Measurements from ENCODE around the gene PCID2. TPM values are rescaled to one million over a fixed set of nuclear protein-coding genes. Genes with fewer than 3 reads are reported as not detected.

PCID2 gene
- total RNA-seq, 4 donors from 2014 or later, result 24.9 to 42.1 (median 36.8) TPM

DNA sequence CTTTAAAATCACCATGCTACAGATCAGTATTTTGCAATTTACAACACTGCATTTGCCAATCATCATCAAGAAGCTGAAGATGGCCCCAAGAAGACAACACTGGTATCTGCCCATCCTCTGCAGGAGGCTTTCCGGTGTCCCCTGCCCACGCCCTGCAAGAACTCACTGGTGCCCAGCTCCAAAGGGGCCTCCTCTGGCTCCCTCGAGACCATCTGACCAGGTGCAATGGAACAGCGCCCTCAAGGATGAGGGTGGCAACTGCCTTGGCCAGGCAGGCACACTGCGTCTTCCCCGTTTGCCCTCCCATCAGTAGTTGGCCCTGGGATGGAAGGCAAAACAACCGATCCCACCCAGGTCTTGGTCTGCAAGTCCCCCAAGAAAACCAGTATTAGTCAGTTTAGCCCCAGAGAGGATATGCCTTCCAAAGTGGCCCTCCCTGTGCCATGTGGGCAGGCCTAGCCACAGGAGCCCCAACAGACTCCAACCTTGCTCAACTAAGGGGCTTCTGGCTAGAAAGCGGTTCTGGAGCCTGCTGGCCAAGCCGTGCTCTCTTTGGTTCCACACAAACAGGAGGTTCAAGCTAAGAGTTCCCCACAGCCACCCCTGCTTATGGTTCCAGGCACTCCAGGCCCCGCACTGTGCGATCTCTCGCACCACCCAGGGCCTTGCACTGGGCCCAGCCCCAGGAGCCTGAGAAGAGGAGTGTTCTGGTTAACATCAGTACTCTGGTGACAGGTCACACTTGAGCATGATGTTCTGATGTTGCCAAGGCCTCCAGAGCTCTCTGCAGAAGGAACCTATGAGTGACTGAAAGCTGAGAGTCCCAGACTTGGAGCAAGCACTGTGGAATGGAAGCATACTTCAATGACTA lies 4.7 kb downstream of the PCID2 start:
- H3K36me3 ChIP-seq, result peaks cover 0 to 14% (median 0%) of the 10 kb centered on the region in 3 donors
- no peak overlapping the region for H3K4me3 ChIP-seq
- no peak for DNase-seq
- peaks cover 0 to 29% (median 10%) of the 10 kb centered on the region in 4 donors for H3K4me1 ChIP-seq
- TF ChIP-seq, protein P1, sequence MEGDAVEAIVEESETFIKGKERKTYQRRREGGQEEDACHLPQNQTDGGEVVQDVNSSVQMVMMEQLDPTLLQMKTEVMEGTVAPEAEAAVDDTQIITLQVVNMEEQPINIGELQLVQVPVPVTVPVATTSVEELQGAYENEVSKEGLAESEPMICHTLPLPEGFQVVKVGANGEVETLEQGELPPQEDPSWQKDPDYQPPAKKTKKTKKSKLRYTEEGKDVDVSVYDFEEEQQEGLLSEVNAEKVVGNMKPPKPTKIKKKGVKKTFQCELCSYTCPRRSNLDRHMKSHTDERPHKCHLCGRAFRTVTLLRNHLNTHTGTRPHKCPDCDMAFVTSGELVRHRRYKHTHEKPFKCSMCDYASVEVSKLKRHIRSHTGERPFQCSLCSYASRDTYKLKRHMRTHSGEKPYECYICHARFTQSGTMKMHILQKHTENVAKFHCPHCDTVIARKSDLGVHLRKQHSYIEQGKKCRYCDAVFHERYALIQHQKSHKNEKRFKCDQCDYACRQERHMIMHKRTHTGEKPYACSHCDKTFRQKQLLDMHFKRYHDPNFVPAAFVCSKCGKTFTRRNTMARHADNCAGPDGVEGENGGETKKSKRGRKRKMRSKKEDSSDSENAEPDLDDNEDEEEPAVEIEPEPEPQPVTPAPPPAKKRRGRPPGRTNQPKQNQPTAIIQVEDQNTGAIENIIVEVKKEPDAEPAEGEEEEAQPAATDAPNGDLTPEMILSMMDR (IDR thresholded peaks at IDR 0.05), result no peak
- TF ChIP-seq POLR2A (IDR thresholded peaks at IDR 0.05), result no peak
- no peak overlapping the region for H3K27ac ChIP-seq
- H3K27me3 ChIP-seq, result no peaks in the 10 kb centered on the region
- no peaks in the 10 kb centered on the region for H3K9me3 ChIP-seq

DNA sequence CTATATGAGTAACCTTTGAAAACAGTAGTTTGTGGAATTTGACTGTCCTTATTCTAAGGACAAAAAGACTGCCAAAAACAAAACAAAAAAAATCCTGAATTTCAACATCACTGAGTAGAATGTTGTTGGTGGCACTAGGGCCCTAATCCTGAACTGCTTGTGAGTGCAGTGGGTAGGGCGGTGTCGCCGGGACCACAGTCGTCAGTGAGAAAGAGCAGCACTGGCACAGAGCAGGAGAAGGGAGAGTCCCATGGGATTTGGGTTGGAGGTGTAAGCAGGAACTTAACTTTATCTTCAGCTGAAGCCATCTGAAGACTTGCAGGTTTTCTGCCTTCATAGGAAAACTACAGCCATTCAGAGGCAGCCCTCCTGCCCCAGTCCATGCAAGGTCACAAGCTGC lies 5.6 kb downstream of the PCID2 start:
- no peaks in the 10 kb centered on the region for H3K27me3 ChIP-seq
- peaks cover 0 to 22% (median 0%) of the 10 kb centered on the region in 3 donors for H3K36me3 ChIP-seq
- DNase-seq, result no peak
- no peak overlapping the region for H3K4me3 ChIP-seq
- H3K9me3 ChIP-seq, result no peaks in the 10 kb centered on the region
- H3K27ac ChIP-seq, result no peak overlapping the region
- H3K4me1 ChIP-seq, result peaks cover 0 to 29% (median 9%) of the 10 kb centered on the region in 4 donors
- TF ChIP-seq POLR2A (IDR thresholded peaks at IDR 0.05), result no peak
- TF ChIP-seq, protein P1 (IDR thresholded peaks at IDR 0.05), result no peak

DNA sequence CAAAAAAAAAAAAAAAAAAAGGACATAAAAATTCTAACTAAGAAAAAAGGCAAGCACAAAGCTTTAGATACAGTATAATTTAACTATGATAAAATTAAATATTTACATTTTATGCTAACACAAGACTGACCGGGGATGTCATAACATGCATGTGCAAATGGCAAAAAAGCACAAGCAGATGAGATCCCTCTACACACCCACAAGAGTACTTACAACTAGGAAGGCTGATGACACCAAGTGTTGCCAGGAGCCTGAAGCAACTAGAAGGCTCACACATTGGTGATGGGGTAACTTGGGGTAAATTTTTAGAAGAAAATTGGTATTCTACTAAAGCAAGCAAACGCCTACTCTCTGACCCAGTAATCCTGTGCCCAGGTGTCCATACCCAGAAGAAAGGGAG lies 6.7 kb downstream of the PCID2 start:
- Histone ChIP-seq H3K4me3 (no peak overlapping the region), H3K36me3 (peaks cover 0 to 33% (median 0%) of the 10 kb centered on the region in 3 donors), H3K9me3 (no peaks in the 10 kb centered on the region), H3K27me3 (no peaks in the 10 kb centered on the region), H3K27ac (no peak overlapping the region), H3K4me1 (peaks cover 0 to 18% (median 0%) of the 10 kb centered on the region in 4 donors)
- TF ChIP-seq, protein P1 (IDR thresholded peaks at IDR 0.05), result no peak
- TF ChIP-seq POLR2A (IDR thresholded peaks at IDR 0.05), result no peak
- no peak for DNase-seq

DNA sequence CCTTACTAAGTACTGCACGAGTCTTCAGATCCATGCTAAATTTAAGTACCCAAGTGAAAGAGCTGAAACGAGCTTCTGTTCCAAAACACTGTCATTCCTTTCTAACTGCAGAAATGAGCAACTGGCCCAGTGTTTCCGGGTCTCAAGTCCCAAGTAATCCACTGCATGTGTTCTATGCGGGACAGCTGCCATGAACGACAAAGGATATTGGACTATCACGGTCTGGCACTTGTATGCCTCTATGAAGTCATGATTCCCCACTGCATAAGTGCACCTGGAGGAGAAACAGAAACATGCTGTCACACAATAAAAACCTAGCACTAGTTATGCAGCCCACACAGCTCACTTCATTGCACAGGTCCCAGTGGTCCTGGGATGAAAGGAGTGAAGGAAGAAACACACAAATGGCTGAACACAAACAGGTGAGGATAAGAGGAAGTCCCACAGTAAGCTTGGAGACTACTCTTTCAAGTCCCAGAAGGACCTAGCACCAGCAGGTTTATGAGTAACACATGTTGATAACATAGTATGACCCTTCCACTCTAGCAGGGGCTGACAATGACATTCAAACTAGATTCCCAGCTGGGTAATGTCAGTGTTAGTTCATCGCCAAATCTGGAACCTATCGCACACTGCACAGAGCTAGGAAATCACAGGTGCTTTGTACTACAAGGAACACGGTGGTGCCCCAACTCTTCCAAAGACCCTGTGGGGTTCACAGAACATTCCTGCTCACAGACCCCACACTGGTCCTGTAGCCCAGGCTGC lies 11.3 kb downstream of the PCID2 start:
- no peak overlapping the region for H3K27ac ChIP-seq
- H3K9me3 ChIP-seq, result no peaks in the 10 kb centered on the region
- H3K36me3 ChIP-seq, result peaks cover 0 to 75% (median 0%) of the 10 kb centered on the region in 3 donors
- H3K27me3 ChIP-seq, result no peaks in the 10 kb centered on the region
- no peak for DNase-seq
- no peak for TF ChIP-seq POLR2A (IDR thresholded peaks at IDR 0.05)
- TF ChIP-seq, protein P1 (IDR thresholded peaks at IDR 0.05), result no peak
- H3K4me3 ChIP-seq, result no peak overlapping the region
- H3K4me1 ChIP-seq, result no peaks in the 10 kb centered on the region

DNA sequence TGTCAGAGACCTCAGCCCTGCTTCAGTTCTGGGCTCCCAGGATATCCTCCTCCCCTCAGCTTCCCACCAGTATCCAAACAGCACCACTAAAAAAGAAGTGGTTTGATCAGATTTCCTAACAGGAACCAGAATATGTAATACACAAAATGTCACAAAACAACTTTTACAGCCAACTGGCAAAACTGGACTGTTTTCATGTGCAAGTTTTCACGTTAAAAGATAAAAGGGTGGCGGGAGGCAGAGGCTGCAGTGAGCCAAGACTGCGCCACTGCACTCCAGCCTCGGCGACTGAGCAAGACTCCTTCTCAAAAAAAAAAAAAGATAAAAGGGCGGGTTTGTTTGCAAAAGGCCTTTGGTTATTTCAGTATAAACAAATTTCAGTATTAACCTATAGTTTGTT lies 13.1 kb downstream of the PCID2 start:
- DNase-seq, result no peak
- H3K4me3 ChIP-seq, result no peak overlapping the region
- peaks cover 0 to 87% (median 0%) of the 10 kb centered on the region in 3 donors for H3K36me3 ChIP-seq
- TF ChIP-seq POLR2A (IDR thresholded peaks at IDR 0.05), result no peak
- TF ChIP-seq, protein P1 (IDR thresholded peaks at IDR 0.05), result no peak
- no peaks in the 10 kb centered on the region for H3K9me3 ChIP-seq
- no peak overlapping the region for H3K27ac ChIP-seq
- H3K4me1 ChIP-seq, result no peaks in the 10 kb centered on the region
- H3K27me3 ChIP-seq, result no peaks in the 10 kb centered on the region

Measured in Peyer's patch (tissue), 4 donors.